HCT116 (cell line): ENCODE data around the gene CCL21. TPM values are rescaled to one million over a fixed set of nuclear protein-coding genes. Genes with fewer than 3 reads are reported as not detected.

Experiments
- ATAC-seq: fragments of 200-7000 bp; cut with Tn5 transposase; 2 replicates; pipeline ENCODE4 v1.9.1; 2020; ENCODE audit warnings: mild to moderate bottlenecking, moderate library complexity
- BruUV-seq: library from RNA; stranded (reverse); fragments of 400-500 nt; replicated peaks from 2 replicates; lab custom pipeline; 2021; lab: Mats Ljungman, UMichigan
- CTCF ChIA-PET: fragments of 300-600 bp; sonication (Branson Sonifier 250); formaldehyde crosslinking; loops from one replicate; lab custom pipeline; 2021; ENCODE audit warnings: antibody characterized with exemption; lab: Charles Lee
- POLR2A ChIA-PET: fragments of 300-600, 350-600 bp; sonication (Branson Sonifier 250); formaldehyde crosslinking; loops from one replicate; lab custom pipeline; 2021; ENCODE audit warnings: antibody characterized with exemption; lab: Charles Lee
- RAD21 ChIA-PET, 2 experiments: fragments of 300-600 bp; sonication (Branson Sonifier 250); formaldehyde crosslinking; loops; one replicate each; lab custom pipeline; 2023; ENCODE audit warnings: low total read pairs in 2 of 2; ENCODE audit not compliant: uncharacterized antibody in 2 of 2, unreplicated experiment in 2 of 2, low non-redundant PET in 1 of 2; lab: Charles Lee
- DNase-seq: peaks from one replicate; pipeline ENCODE4 v3.0.0-alpha.2; 2010; ENCODE audit warnings: low read depth, low spot score
- H2AFZ ChIP-seq: fragments of 200-600 bp; shearing (Covaris generic), sonication (generic); 2 replicates; pipeline ENCODE4 v1.6.1; 2017; ENCODE audit warnings: low read depth, mixed run types, mixed read lengths, antibody characterized with exemption, low read length; ENCODE audit not compliant: poor library complexity, severe bottlenecking
- H3K27ac ChIP-seq: 2 replicates; pipeline ENCODE4 v1.5.1; 2012; ENCODE audit warnings: low read depth, low read length
- H3K27me3 ChIP-seq: fragments of 200-600 bp; sonication (generic); 2 replicates; pipeline ENCODE4 v1.6.1; 2016; ENCODE audit warnings: mixed run types, low read length, mixed read lengths; ENCODE audit not compliant: insufficient read depth
- H3K36me3 ChIP-seq, 2 experiments: fragments of 200-500 bp in 1 of 2; fragments of 200-600 bp in 1 of 2; sonication (Bioruptor generic) in 1 of 2; sonication (generic) in 1 of 2; 2 replicates each; pipeline versions ENCODE4 v1.5.1 to v1.6.1; 2014 to 2016; ENCODE audit warnings: low read length in 2 of 2, inconsistent platforms in 1 of 2, mixed read lengths in 1 of 2, mixed run types in 1 of 2; ENCODE audit not compliant: insufficient read depth in 2 of 2, control insufficient read depth in 1 of 2
- H3K4me1 ChIP-seq, 2 experiments: fragments of 200-600 bp in 1 of 2; sonication (generic) in 1 of 2; 2 replicates each; pipeline versions ENCODE4 v1.5.1 to v1.6.1; 2012 to 2017; ENCODE audit warnings: low read length in 2 of 2, inconsistent platforms in 1 of 2, mild to moderate bottlenecking in 1 of 2, mixed read lengths in 1 of 2, mixed run types in 1 of 2, moderate library complexity in 1 of 2; ENCODE audit not compliant: insufficient read depth in 2 of 2, control insufficient read depth in 1 of 2
- H3K4me2 ChIP-seq: fragments of 200-600 bp; sonication (generic); 2 replicates; pipeline ENCODE4 v1.6.1; 2017; ENCODE audit warnings: mixed run types, low read length, mixed read lengths
- H3K4me3 ChIP-seq, 2 experiments: fragments of 200-600 bp in 1 of 2; sonication (generic) in 1 of 2; replicated peaks in 1 of 2; 2 replicates each; pipeline ENCODE4 v1.5.1; 2011 to 2016; ENCODE audit warnings: low read length in 2 of 2, control low read depth in 1 of 2, low read depth in 1 of 2, mild to moderate bottlenecking in 1 of 2, mixed read lengths in 1 of 2, mixed run types in 1 of 2
- H3K79me2 ChIP-seq: fragments of 200-600 bp; sonication (generic); 2 replicates; pipeline ENCODE4 v1.6.1; 2017; ENCODE audit warnings: mild to moderate bottlenecking, mixed run types, low read length, moderate library complexity, mixed read lengths; ENCODE audit not compliant: insufficient read depth
- H3K9ac ChIP-seq: fragments of 200-600 bp; sonication (generic); 2 replicates; pipeline ENCODE4 v1.6.1; 2016; ENCODE audit warnings: low read length, mixed read lengths
- H3K9me2 ChIP-seq: fragments of 200-600 bp; sonication (generic), shearing (Covaris generic); 2 replicates; pipeline ENCODE4 v1.6.1; 2017; ENCODE audit warnings: mixed run types, mild to moderate bottlenecking, moderate library complexity; ENCODE audit not compliant: insufficient read depth
- H3K9me3 ChIP-seq, 2 experiments: fragments of 200-500 bp in 1 of 2; fragments of 200-600 bp in 1 of 2; sonication (Bioruptor generic) in 1 of 2; sonication (generic) in 1 of 2; 2 replicates each; pipeline ENCODE4 v1.6.1; 2014 to 2017; ENCODE audit warnings: low read length in 2 of 2, mixed read lengths in 2 of 2, inconsistent platforms in 1 of 2, low read depth in 1 of 2, mild to moderate bottlenecking in 1 of 2, mixed run types in 1 of 2, moderate library complexity in 1 of 2; ENCODE audit not compliant: control insufficient read depth in 1 of 2, insufficient read depth in 1 of 2
- H4K20me1 ChIP-seq: fragments of 200-600 bp; sonication (generic), shearing (Covaris generic); 2 replicates; pipeline ENCODE4 v1.6.1; 2017; ENCODE audit warnings: mixed run types, mild to moderate bottlenecking, moderate library complexity; ENCODE audit not compliant: insufficient read depth
- ELF1 ChIP-seq: IDR thresholded peaks from 2 replicates; pipeline ENCODE4 v1.6.1; 2012; ENCODE audit warnings: low read depth, borderline replicate concordance
- EZH2phosphoT487 ChIP-seq: fragments of 200-600 bp; IDR thresholded peaks from 2 replicates; pipeline ENCODE4 v1.6.1; 2018; ENCODE audit warnings: antibody characterized with exemption, borderline replicate concordance
- RAD21 ChIP-seq: IDR thresholded peaks from 2 replicates; pipeline ENCODE4 v1.6.1; 2012; ENCODE audit warnings: low read depth, mild to moderate bottlenecking
- ZNF274 ChIP-seq: fragments of 200-500 bp; sonication (Bioruptor generic); IDR thresholded peaks from 2 replicates; pipeline ENCODE4 v1.6.1; 2014; ENCODE audit warnings: mild to moderate bottlenecking, low read depth, low read length, inconsistent platforms
- intact Hi-C: fragments of 100-400 bp; cut with micrococcal nuclease; formaldehyde crosslinking; loops from 2 replicates; pipeline ENCODE4 v1.10.0; 2022
- total RNA-seq: library from RNA; stranded (reverse); gene quantifications from one replicate; pipeline ENCODE4 v1.2.1, GENCODE V29; 2021; ENCODE audit not compliant: unreplicated experiment

The CCL21 gene
- total RNA-seq, 1 experiment from 2014 or later: 0.74 TPM

DNA sequence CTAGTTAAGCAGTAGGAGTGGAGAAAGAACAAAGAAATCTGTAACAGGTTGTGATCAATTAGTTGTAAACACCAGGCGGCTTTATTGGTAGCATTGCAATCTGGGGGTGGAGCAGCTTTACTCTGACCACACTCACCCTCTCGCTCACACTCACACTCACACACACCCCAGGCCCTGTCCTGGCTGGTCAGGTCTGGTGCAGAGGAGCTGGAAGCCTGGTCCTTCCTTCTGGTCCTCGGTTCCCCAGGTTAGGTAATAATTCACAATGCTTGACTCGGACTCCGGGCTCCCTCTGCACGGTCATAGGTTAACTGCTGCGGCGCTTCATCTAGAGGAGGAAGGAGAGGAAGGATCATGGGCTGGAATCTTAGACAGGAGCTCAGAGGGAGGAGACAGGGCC is 20.4 kb downstream of the CCL21 start:
- Histone ChIP-seq H3K4me2 (no peak overlapping the region), H3K36me3 (no peaks in the 10 kb centered on the region), H3K9ac (no peak overlapping the region), H3K27ac (no peak overlapping the region), H3K79me2 (no peaks in the 10 kb centered on the region), H2AFZ (no peak overlapping the region), H3K9me3 (no peaks in the 10 kb centered on the region), H3K4me3 (no peak overlapping the region), H4K20me1 (no peaks in the 10 kb centered on the region), H3K4me1 (no peaks in the 10 kb centered on the region), H3K9me2 (no peaks in the 10 kb centered on the region), H3K27me3 (no peaks in the 10 kb centered on the region)
- DNase-seq: no peak
- POLR2A ChIA-PET: no interaction called here
- intact Hi-C loops: no loop called here
- CTCF ChIA-PET: interaction anchor here (1.6 kb wide), 1 partner anchor 13 kb away, joined by 7 read pairs; no protein-coding TSS in a partner anchor
- RAD21 ChIA-PET: no interaction called here
- TF ChIP-seq EZH2phosphoT487: no peak
- ATAC-seq: no peak
- no TSS peak for BruUV-seq

DNA sequence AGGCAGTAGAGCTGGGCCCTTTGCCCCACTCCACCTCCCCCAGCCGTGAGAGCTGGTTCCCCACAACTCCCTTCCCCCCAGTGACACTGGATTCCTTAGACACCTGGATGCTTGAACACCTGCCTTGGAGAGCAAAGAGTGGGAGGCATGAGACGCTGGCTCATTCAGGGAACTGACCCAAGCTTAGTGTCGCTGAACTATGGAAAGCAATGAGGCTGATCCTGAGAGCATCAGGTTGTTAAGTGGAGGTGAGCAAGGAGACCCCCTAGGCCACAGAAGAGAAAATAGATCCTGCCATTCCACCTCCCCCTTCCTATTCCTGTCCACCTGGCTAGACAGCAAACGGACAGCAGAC is 20.8 kb downstream of the CCL21 start:
- no TSS peak for BruUV-seq
- ChIA-PET CTCF (interaction anchor here (1.6 kb wide), 1 partner anchor 13 kb away, joined by 7 read pairs; no protein-coding TSS in a partner anchor), POLR2A (no interaction called here), RAD21 (no interaction called here)
- no peak overlapping the region for H3K4me3 ChIP-seq
- intact Hi-C loops: no loop called here
- H3K36me3 ChIP-seq: no peaks in the 10 kb centered on the region
- no peaks in the 10 kb centered on the region for H3K4me1 ChIP-seq
- H3K4me2 ChIP-seq: no peak overlapping the region
- H3K27me3 ChIP-seq: no peaks in the 10 kb centered on the region
- no peaks in the 10 kb centered on the region for H4K20me1 ChIP-seq
- TF ChIP-seq RAD21: no peak
- TF ChIP-seq ZNF274: no peak
- TF ChIP-seq ELF1: no peak
- H3K79me2 ChIP-seq: no peaks in the 10 kb centered on the region
- no peaks in the 10 kb centered on the region for H3K9me2 ChIP-seq
- H3K9ac ChIP-seq: no peak overlapping the region
- no peak overlapping the region for H2AFZ ChIP-seq
- H3K27ac ChIP-seq: no peak overlapping the region
- no peak for ATAC-seq
- no peak for DNase-seq
- H3K9me3 ChIP-seq: no peaks in the 10 kb centered on the region
